Progenitor cell of endocrine pancreas (in vitro differentiated cells): ENCODE measurements around the gene MEIS1. TPM values are rescaled to one million over a fixed set of nuclear protein-coding genes. Genes with fewer than 3 reads are reported as not detected.

Experiments
- DNase-seq: peaks from one replicate; pipeline ENCODE4 v3.0.0; 2021; ENCODE audit warnings: low spot score; ENCODE audit not compliant: unreplicated experiment
- H3K27ac Mint-ChIP-seq: 2 replicates; pipeline ENCODE4 v1.8.0; 2021; ENCODE audit warnings: mild to moderate bottlenecking, moderate library complexity, mixed read lengths
- H3K27me3 Mint-ChIP-seq: 2 replicates; pipeline ENCODE4 v1.8.0; 2021; ENCODE audit warnings: mixed read lengths
- H3K36me3 Mint-ChIP-seq: 2 replicates; pipeline ENCODE4 v1.8.0; 2022; ENCODE audit warnings: mixed read lengths; ENCODE audit not compliant: insufficient read depth
- H3K4me1 Mint-ChIP-seq: 2 replicates; pipeline ENCODE4 v1.8.0; 2021; ENCODE audit warnings: low read depth, mixed read lengths
- H3K4me3 Mint-ChIP-seq: 2 replicates; pipeline ENCODE4 v1.8.0; 2021; ENCODE audit warnings: low read depth, mild to moderate bottlenecking, moderate library complexity, mixed read lengths
- H3K9me3 Mint-ChIP-seq: 2 replicates; pipeline ENCODE4 v1.8.0; 2021; ENCODE audit warnings: low read depth, mixed read lengths
- CTCF ChIP-seq: fragments of 200-600 bp; sonication (generic); IDR thresholded peaks from one replicate; pipeline ENCODE4 v1.5.0; 2021; ENCODE audit warnings: antibody characterized with exemption, mild to moderate bottlenecking; ENCODE audit not compliant: unreplicated experiment
- total RNA-seq: library from RNA; stranded (reverse); gene quantifications from 2 replicates; pipeline ENCODE4 v1.2.1, GENCODE V29; 2021

The MEIS1 gene
- total RNA-seq, 1 donor from 2014 or later, result 296 TPM

GRCh38 chr2:66516499-66516898, 81.6 kb downstream of the MEIS1 start:
- peak overlapping the region; percentile 79 for H3K27ac Mint-ChIP-seq
- peaks cover 28% of the 10 kb centered on the region for H3K4me1 Mint-ChIP-seq
- no peaks in the 10 kb centered on the region for H3K9me3 Mint-ChIP-seq
- peaks cover 43% of the 10 kb centered on the region for H3K36me3 Mint-ChIP-seq
- no peak overlapping the region for H3K4me3 Mint-ChIP-seq
- no peaks in the 10 kb centered on the region for H3K27me3 Mint-ChIP-seq
- no peak for DNase-seq
- TF ChIP-seq CTCF, result no peak

- no peak for TF ChIP-seq CTCF
Observed at GRCh38 chr2:66517772-66518171, 82.8 kb downstream of the MEIS1 start.

GRCh38 chr2:66519264-66519843, 84.4 kb downstream of the MEIS1 start:
- Mint-ChIP-seq H3K27me3 (no peaks in the 10 kb centered on the region), H3K9me3 (no peaks in the 10 kb centered on the region), H3K4me1 (peaks cover 47% of the 10 kb centered on the region), H3K27ac (no peak overlapping the region), H3K4me3 (no peak overlapping the region), H3K36me3 (peaks cover 33% of the 10 kb centered on the region)
- no peak for DNase-seq
- no peak for TF ChIP-seq CTCF

More at GRCh38 chr2:66517772-66518171, 82.8 kb downstream of the MEIS1 start:
- Mint-ChIP-seq H3K27me3 (no peaks in the 10 kb centered on the region), H3K4me3 (no peak overlapping the region), H3K36me3 (peaks cover 39% of the 10 kb centered on the region), H3K27ac (peak overlapping the region; percentile 9), H3K4me1 (peaks cover 41% of the 10 kb centered on the region), H3K9me3 (no peaks in the 10 kb centered on the region)
- DNase-seq, result no peak

GRCh38 chr2:66521291-66521922, 86.5 kb downstream of the MEIS1 start:
- Mint-ChIP-seq H3K36me3 (peaks cover 30% of the 10 kb centered on the region), H3K4me1 (peaks cover 52% of the 10 kb centered on the region), H3K27ac (peak overlapping the region; percentile 76), H3K9me3 (no peaks in the 10 kb centered on the region), H3K4me3 (no peak overlapping the region), H3K27me3 (no peaks in the 10 kb centered on the region)
- DNase-seq, result no peak
- TF ChIP-seq CTCF, result no peak

- H3K4me1 Mint-ChIP-seq, result peaks cover 54% of the 10 kb centered on the region
- DNase-seq, result no peak
- no peaks in the 10 kb centered on the region for H3K27me3 Mint-ChIP-seq
Observed at GRCh38 chr2:66522611-66523376, 87.9 kb downstream of the MEIS1 start.

More at GRCh38 chr2:66522611-66523376, 87.9 kb downstream of the MEIS1 start:
- Mint-ChIP-seq H3K4me3 (peak overlapping the region; percentile 22), H3K9me3 (no peaks in the 10 kb centered on the region), H3K36me3 (peaks cover 29% of the 10 kb centered on the region), H3K27ac (peak overlapping the region; percentile 5)
- TF ChIP-seq CTCF, result no peak
